Endometrium (tissue), 2 donors: Measurements from ENCODE around the gene L3MBTL3.
A peak's percentile ranks its signal among the peaks of the same experiment; 100 is the strongest.
"Not testable (repeated sequence)": the region's sequence is repeated elsewhere in the genome, so short reads cannot be mapped to it uniquely, and the experiment has no call there.

ENCODE experiments used
- FAIRE-seq: peaks from 2 replicates; lab custom pipeline; 2012; peaks lifted over from hg19 to GRCh38; lab: Jason Lieb, UNC
- donor health status: control.
- donor health status: control.

L3MBTL3 gene

GRCh38 chr6:130076512-130076911 lies 58.1 kb downstream of the L3MBTL3 start:
- FAIRE-seq = peak; percentile 39

DNA sequence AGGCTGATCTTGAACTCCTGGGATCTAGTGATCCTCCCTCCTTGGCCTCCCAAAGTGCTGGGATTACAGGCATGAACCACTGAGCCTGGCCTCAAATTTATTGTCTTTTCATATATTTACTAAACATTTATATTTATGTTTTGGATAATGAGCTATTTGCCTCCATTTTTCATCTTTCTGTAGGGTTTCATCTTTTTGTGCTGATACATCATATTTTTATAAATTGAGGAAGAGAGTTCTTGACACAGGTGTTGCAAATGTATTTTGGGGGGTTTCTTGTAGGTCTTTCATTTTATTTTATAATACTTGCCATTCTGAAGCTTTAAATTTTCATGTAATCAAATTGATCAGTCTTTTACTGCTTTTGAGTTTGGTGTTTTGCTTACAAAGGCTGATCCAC lies 72.4 kb downstream of the L3MBTL3 start:
- no peak for FAIRE-seq

DNA sequence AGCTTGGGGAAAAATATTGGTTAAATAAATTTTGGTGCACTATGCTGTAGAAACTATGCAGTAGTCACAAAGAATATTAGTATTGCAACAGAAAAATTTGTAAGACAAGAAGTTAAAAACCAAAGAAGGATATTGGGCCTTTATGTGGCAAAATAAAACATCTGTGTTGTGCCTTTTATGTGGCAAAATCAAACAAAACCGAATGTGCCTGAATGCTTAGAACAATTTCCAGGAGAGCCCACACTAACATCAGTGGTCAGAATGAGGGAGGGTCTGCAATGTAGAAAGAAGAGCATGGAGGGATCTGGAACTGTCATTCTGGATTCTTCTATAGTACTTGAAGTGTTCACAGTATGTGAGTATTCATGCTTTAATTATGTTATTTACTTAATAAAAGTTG lies 75.2 kb downstream of the L3MBTL3 start:
- no peak for FAIRE-seq

GRCh38 chr6:130098317-130098716 lies 79.9 kb downstream of the L3MBTL3 start:
- no peak for FAIRE-seq

- no peak for FAIRE-seq
Observed at GRCh38 chr6:130099119-130099518, 80.7 kb downstream of the L3MBTL3 start.

GRCh38 chr6:130105996-130106704 lies 87.8 kb downstream of the L3MBTL3 start:
- FAIRE-seq = peak; percentile 43

DNA sequence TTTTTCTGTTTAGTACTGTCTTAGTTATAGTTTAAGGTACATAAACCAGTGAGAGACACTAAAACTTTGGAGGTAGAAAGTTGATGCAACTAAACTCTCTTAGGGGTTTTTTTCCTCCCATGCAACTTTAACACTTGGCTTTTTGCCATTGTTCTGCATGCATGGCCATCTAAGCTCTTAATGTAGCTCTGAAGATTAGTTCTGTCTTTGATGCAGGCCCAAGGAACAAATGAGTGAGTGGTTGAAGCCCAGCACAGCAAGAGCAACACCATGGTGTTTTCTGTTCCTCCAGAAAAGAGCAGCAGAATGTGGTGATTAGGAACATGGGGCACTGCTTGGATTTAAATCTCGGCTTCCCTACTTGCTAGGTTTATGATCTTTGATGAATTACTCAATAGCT lies 89.3 kb downstream of the L3MBTL3 start:
- no peak for FAIRE-seq

- no peak for FAIRE-seq
Observed at GRCh38 chr6:130111031-130111430, 92.7 kb downstream of the L3MBTL3 start.

DNA sequence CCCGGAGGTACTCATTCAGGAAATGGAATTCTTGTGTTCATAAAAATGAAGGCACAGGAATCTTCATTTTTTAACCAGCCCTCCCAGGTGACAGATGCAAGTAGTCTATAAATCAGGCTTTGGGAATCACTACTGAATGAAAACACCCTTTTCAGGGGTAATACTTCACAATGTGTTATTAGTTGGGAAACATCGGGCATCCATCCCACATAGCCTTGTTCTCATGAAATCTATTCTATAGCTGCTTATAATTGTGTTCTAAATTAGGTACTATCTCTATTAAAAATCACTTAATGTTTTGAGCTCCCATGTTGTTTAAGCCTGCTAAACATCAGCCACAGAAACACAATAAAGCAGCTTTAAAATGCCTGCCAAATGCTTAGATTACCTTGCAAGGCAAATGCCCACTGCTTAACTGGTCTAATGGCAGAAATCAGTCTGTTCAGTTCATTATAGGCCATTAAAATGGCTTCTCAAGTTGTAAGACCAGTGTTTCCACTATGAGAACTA lies 94.9 kb downstream of the L3MBTL3 start:
- no peak for FAIRE-seq

DNA sequence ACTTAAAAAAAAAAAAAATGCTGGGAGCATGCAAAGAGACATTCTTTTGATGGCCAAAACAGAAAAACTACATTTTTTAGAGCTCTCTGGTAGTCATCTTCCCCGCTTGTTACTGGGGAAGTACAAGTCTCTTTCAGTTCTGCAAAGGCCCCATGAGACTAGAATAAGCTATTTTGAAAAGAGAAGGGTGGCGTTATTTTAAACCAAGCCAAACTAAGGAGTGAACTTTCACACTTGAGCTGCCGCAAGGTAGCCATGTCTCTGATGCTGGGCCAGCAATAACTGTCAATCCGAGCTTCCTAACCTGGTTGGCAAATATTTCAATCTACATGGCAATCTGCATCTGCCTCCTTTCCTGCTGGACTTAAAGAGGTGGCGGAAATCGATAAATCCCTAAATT lies 96.7 kb downstream of the L3MBTL3 start:
- no peak for FAIRE-seq

GRCh38 chr6:130116273-130116672 lies 97.9 kb downstream of the L3MBTL3 start:
- no peak for FAIRE-seq

GRCh38 chr6:130117187-130117701 lies 98.9 kb downstream of the L3MBTL3 start:
- not testable (repeated sequence) for FAIRE-seq

GRCh38 chr6:130118236-130118635 lies 99.9 kb downstream of the L3MBTL3 start:
- FAIRE-seq = no peak

GRCh38 chr6:130119211-130119610 lies 100.8 kb downstream of the L3MBTL3 start:
- FAIRE-seq = no peak

- no peak for FAIRE-seq
Observed at GRCh38 chr6:130120731-130121130, 102.3 kb downstream of the L3MBTL3 start.

- no peak for FAIRE-seq
Observed at GRCh38 chr6:130122243-130122642, 103.9 kb downstream of the L3MBTL3 start.

- no peak for FAIRE-seq
Observed at GRCh38 chr6:130127195-130127594, 108.8 kb downstream of the L3MBTL3 start.

GRCh38 chr6:130128326-130128725 lies 109.9 kb downstream of the L3MBTL3 start:
- no peak for FAIRE-seq

DNA sequence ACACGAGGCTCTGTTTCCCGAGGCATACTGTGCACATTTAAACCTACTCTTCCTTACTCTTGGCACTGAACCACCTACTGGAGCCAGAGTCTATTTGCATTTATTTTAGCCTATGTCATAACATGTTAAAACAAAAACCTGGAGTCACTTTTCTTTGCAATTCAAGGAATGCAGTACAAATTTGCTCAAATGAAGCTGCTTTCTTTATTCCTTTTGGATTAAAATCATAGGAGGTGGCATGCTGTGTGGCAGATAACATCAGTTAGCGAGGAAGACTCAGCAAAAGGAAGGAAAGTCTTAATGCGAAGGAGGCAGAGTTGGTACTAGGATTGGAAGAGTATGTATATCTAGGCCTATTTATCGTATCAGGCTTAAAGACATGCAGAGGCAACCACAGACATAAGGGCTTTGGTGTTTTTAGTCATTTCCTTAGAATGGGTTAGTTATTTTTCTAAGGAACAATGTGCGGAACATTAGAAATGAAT lies 111.4 kb downstream of the L3MBTL3 start:
- FAIRE-seq = no peak

DNA sequence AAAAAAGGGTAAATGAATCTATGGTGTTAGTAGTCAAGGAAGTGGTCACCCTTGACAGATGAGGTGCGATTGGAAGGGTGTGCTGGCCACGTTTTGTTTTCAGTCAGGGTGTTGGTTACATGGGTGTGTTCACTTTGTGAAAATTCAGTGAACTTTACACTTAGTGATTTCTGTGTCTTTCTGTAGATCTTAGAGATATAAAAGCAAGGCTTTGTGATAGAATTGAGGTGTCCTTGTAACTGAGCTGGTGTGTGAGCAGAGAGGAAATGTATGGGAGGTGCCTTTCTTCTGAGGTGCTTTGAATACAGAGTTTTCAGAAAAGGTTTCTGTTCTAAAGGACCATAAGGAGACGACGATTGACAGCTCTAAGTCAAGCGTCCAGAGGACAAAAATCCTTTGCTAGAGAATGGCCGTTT lies 113.9 kb downstream of the L3MBTL3 start:
- FAIRE-seq = no peak

- FAIRE-seq = no peak
Observed at GRCh38 chr6:130134582-130134981, 116.2 kb downstream of the L3MBTL3 start.

DNA sequence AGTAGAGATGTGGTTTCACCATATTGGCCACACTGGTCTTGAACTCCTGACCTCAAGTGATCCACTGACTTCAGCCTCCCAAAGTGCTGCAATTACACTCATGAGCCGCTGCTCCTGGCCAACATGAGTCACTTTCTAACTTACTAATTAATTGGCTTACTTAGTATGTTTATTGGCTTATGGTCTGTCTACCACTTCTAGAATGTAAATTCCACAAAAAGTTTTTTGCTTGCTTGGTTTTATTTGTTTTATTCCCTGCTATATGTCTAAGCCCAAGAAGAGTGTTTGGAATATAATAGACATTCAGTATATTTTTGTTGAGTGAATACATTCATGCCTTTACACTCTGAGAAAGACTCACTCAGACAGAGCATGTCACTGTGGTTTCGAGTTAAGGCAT lies 118.4 kb downstream of the L3MBTL3 start:
- no peak for FAIRE-seq

DNA sequence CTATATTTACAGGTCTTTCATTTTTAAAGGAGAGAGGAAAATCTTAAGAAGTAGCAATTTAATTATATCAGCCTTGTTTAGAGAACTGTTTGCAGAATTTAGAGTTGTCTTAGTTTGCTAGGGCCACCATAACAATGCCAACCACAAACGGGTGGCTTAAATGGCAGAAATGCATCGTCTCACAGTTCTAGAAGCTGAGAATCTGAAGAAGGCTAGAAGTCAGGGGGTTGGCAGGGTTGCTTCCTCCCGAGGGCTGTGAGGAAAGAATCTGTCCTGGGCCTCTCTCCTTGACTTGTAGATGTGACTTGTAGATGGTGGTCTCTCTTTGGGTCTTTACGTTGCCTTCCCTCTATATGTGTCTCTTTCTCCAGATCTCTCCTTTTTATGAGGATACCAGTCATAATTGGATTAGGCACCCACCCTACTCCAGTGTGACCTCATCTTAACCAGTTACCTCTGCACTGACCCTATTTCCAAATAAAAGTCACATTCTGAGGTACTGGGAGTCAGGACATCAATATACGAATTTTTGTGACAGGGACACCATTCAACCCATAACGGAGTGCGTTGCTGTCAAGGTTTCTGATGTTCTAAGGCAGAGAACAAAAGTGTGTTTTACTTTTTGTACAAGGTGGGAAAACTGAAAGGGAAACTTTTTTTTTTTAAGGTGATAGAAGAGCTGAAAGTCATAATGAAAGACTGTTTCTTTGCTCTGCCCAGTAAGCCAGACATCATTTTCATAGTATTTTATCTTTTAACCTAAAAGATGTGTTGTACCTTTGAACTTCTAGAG lies 119.9 kb downstream of the L3MBTL3 start:
- no peak for FAIRE-seq
